Activated B cell treated with CpG ODN at 0.5 μM for 24 hours (primary cell): ENCODE results near the gene FMN1. TPM values are rescaled to one million over a fixed set of nuclear protein-coding genes. Genes with fewer than 3 reads are reported as not detected.

Source experiments
- ATAC-seq: fragments of 200-7000 bp; cut with Tn5 transposase; one replicate; pipeline ENCODE4 v1.10.0; 2021; ENCODE audit warnings: low read depth, mild to moderate bottlenecking, moderate library complexity
- CTCF ChIA-PET: fragments of 350-600 bp; sonication (Branson Sonifier 250); formaldehyde crosslinking; loops from one replicate; lab custom pipeline; 2021; ENCODE audit warnings: antibody characterized with exemption; lab: Charles Lee
- POLR2A ChIA-PET: fragments of 350-600 bp; sonication (Branson Sonifier 250); formaldehyde crosslinking; loops from one replicate; lab custom pipeline; 2021; ENCODE audit warnings: antibody characterized with exemption; lab: Charles Lee
- DNase-seq: peaks from one replicate; pipeline ENCODE4 v3.0.0; 2022
- H3K27ac Mint-ChIP-seq: one replicate; pipeline ENCODE4 v1.8.0; 2020; ENCODE audit warnings: mixed read lengths
- H3K27me3 Mint-ChIP-seq: one replicate; pipeline ENCODE4 v1.8.0; 2021; ENCODE audit warnings: mixed read lengths
- H3K36me3 Mint-ChIP-seq: one replicate; pipeline ENCODE4 v1.8.0; 2021; ENCODE audit warnings: low read depth, mixed read lengths
- H3K4me1 Mint-ChIP-seq: one replicate; pipeline ENCODE4 v1.8.0; 2021; ENCODE audit warnings: mixed read lengths
- H3K4me3 Mint-ChIP-seq: one replicate; pipeline ENCODE4 v1.8.0; 2020; ENCODE audit warnings: mild to moderate bottlenecking, mixed read lengths
- H3K9me3 Mint-ChIP-seq: one replicate; pipeline ENCODE4 v1.8.0; 2020; ENCODE audit warnings: mixed read lengths
- CTCF ChIP-seq: fragments of 200-600 bp; IDR thresholded peaks from one replicate; pipeline ENCODE4 v1.8.0; 2022; ENCODE audit warnings: antibody characterized with exemption, mild to moderate bottlenecking
- intact Hi-C: fragments of 100-400 bp; cut with micrococcal nuclease; formaldehyde crosslinking; loops from one replicate; pipeline ENCODE4 v1.15.1; 2024
- total RNA-seq: library from RNA; stranded (reverse); gene quantifications from 2 replicates; pipeline ENCODE4 v1.2.3, GENCODE V29; 2022

Gene FMN1
- total RNA-seq, 1 donor from 2014 or later: 0.80 TPM

GRCh38 chr15:32856753-32857152 lies 337.8 kb downstream of the FMN1 start:
- no peak overlapping the region for H3K4me3 Mint-ChIP-seq
- no peaks in the 10 kb centered on the region for H3K9me3 Mint-ChIP-seq
- no peaks in the 10 kb centered on the region for H3K36me3 Mint-ChIP-seq
- ChIA-PET CTCF (interaction anchor here (1.1 to 1.2 kb wide), 2 partner anchors 13 to 80 kb away, joined by 3 to 7 read pairs; no protein-coding TSS in a partner anchor), POLR2A (no interaction called here)
- no peaks in the 10 kb centered on the region for H3K27me3 Mint-ChIP-seq
- DNase-seq (no peak), ATAC-seq (no peak)
- intact Hi-C loops: no loop called here
- no peak for TF ChIP-seq CTCF
- H3K27ac Mint-ChIP-seq: no peak overlapping the region
- H3K4me1 Mint-ChIP-seq: peaks cover 3% of the 10 kb centered on the region

- no peaks in the 10 kb centered on the region for H3K4me1 Mint-ChIP-seq
- intact Hi-C loops: no loop called here
- DNase-seq (no peak), ATAC-seq (no peak)
- no peak overlapping the region for H3K27ac Mint-ChIP-seq
- H3K36me3 Mint-ChIP-seq: no peaks in the 10 kb centered on the region
- H3K9me3 Mint-ChIP-seq: no peaks in the 10 kb centered on the region
- TF ChIP-seq CTCF: no peak
- ChIA-PET POLR2A (no interaction called here), CTCF (interaction anchor here (1.1 kb wide), 1 partner anchor 80 kb away, joined by 7 read pairs; no protein-coding TSS in a partner anchor)
- H3K27me3 Mint-ChIP-seq: peaks cover 3% of the 10 kb centered on the region
- no peak overlapping the region for H3K4me3 Mint-ChIP-seq
Measured at GRCh38 chr15:32855942-32856341, 338.6 kb downstream of the FMN1 start.

- no peak for TF ChIP-seq CTCF
- CTCF ChIA-PET: interaction anchor here (1.1 to 1.7 kb wide), 3 partner anchors 8 to 83 kb away, joined by 3 to 7 read pairs (median 4); no protein-coding TSS in a partner anchor
- DNase-seq (no peak), ATAC-seq (no peak)
- Mint-ChIP-seq H3K4me3 (no peak overlapping the region), H3K4me1 (no peaks in the 10 kb centered on the region), H3K27ac (no peak overlapping the region), H3K9me3 (no peaks in the 10 kb centered on the region), H3K27me3 (peaks cover 4% of the 10 kb centered on the region), H3K36me3 (no peaks in the 10 kb centered on the region)
- intact Hi-C loops: no loop called here
- POLR2A ChIA-PET: no interaction called here
Measured at GRCh38 chr15:32853592-32853991, 340.9 kb downstream of the FMN1 start.

GRCh38 chr15:32852771-32853170 lies 341.7 kb downstream of the FMN1 start:
- DNase-seq (no peak), ATAC-seq (no peak)
- no peak overlapping the region for H3K27ac Mint-ChIP-seq
- H3K27me3 Mint-ChIP-seq: peaks cover 4% of the 10 kb centered on the region
- no peaks in the 10 kb centered on the region for H3K36me3 Mint-ChIP-seq
- intact Hi-C loops: no loop called here
- ChIA-PET POLR2A (no interaction called here), CTCF (no interaction called here)
- no peaks in the 10 kb centered on the region for H3K4me1 Mint-ChIP-seq
- H3K4me3 Mint-ChIP-seq: no peak overlapping the region
- no peak for TF ChIP-seq CTCF
- H3K9me3 Mint-ChIP-seq: no peaks in the 10 kb centered on the region

GRCh38 chr15:32852017-32852416 lies 342.5 kb downstream of the FMN1 start:
- ChIA-PET POLR2A (no interaction called here), CTCF (interaction anchor here (0.9 kb wide), 1 partner anchor 12 kb away, joined by 3 read pairs; no protein-coding TSS in a partner anchor)
- H3K36me3 Mint-ChIP-seq: no peaks in the 10 kb centered on the region
- intact Hi-C loops: no loop called here
- peaks cover 4% of the 10 kb centered on the region for H3K27me3 Mint-ChIP-seq
- H3K4me1 Mint-ChIP-seq: no peaks in the 10 kb centered on the region
- no peak overlapping the region for H3K4me3 Mint-ChIP-seq
- no peaks in the 10 kb centered on the region for H3K9me3 Mint-ChIP-seq
- no peak for ATAC-seq
- DNase-seq: no peak
- no peak overlapping the region for H3K27ac Mint-ChIP-seq
- no peak for TF ChIP-seq CTCF
